Activated CD4-positive, CD25-positive, alpha-beta regulatory T cell treated with anti-CD3 and anti-CD28 coated beads, Interleukin-2, amount 50 U/mL, for 16 hours (primary cell): ENCODE data around the gene ETFA.

ENCODE experiments used
- DNase-seq: peaks from one replicate; pipeline ENCODE4 v3.0.0-alpha.2; 2020; ENCODE audit warnings: low read depth, low spot score

ETFA gene

GRCh38 chr15:76176487-76177085 lies 134.7 kb downstream of the ETFA start:
- DNase-seq = no peak

- DNase-seq = no peak
These were observed 135.2 kb downstream of the ETFA start for GRCh38 chr15:76176059-76176458.

- DNase-seq = no peak
These were observed 135.8 kb downstream of the ETFA start for GRCh38 chr15:76175442-76175841.

- DNase-seq = no peak
These were observed 136.6 kb downstream of the ETFA start for GRCh38 chr15:76174654-76175053.

GRCh38 chr15:76173317-76173834 lies 137.9 kb downstream of the ETFA start:
- no peak for DNase-seq

- no peak for DNase-seq
These were observed 138.5 kb downstream of the ETFA start for GRCh38 chr15:76172782-76173181.

GRCh38 chr15:76169911-76170800 lies 141.1 kb downstream of the ETFA start:
- no peak for DNase-seq

- DNase-seq = no peak
These were observed 142.3 kb downstream of the ETFA start for GRCh38 chr15:76169018-76169417.

GRCh38 chr15:76168237-76168984 lies 142.9 kb downstream of the ETFA start:
- no peak for DNase-seq

- DNase-seq = no peak
These were observed 145.3 kb downstream of the ETFA start for GRCh38 chr15:76165951-76166350.
